Stimulated activated CD8-positive, alpha-beta memory T cell treated with anti-CD3 and anti-CD28 coated beads, Interleukin-7, amount 100 ng/mL, for 4 hours (primary cell): ENCODE data around the gene EFCAB6.

Experiments
- DNase-seq, 2 donors: peaks; one replicate each; pipeline ENCODE4 v3.0.0-alpha.2; 2020; ENCODE audit warnings: low read depth in 2 of 2

Gene EFCAB6

GRCh38 chr22:43812890-43813289, 785 bp upstream of the EFCAB6 start:
- no peak for DNase-seq

- DNase-seq, result no peak
Measured at GRCh38 chr22:43811777-43812148, 342 bp downstream of the EFCAB6 start.

DNA sequence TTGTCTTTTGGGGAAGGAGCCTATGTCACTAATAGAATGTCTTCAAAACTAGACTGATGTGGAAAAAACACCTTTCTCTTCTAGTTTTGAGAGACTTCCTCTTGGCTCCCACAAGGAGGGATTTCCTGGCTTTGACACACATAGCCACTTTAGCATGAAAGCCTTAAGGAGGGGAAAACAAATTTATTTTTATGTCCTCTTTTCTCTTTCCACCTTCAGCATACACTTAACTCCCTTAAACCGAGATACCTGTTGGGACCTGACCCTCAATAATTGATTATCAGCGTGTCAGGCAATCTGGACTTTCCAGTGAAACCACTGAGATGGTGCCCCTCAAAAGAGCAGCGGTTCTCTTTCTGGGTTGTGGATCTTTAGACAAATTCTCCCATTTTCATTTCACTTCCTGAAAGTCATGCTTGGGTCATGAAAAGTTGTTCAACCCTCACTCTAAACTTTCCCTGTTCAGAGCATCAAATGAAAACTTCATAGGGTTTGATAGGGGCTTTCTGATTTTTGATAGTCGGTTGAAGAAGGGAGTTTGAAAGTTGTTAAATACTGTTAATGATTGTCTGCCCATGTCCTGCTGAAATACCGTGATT, 9.1 kb downstream of the EFCAB6 start:
- no peak for DNase-seq

DNA sequence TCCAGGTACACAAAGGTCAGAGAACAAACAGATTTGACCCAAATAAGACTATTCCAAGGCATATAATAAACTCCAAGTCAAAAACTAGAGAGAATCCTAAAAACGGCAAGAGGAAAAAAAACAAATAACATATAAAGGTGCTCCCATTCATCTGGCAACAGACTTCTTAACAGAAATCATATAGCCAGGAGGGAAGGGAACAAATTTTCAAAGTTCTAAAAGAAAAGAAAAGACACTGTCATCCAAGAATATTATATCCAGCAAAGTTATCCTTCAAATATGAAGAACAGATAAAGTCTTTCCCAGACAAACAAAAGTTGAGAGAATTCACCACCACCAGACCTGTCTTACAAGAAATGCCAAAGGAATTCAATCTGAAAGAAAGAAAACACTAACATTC, 11.1 kb downstream of the EFCAB6 start:
- DNase-seq, result no peak

- no peak for DNase-seq
Measured at GRCh38 chr22:43798492-43798891, 13.6 kb downstream of the EFCAB6 start.

- DNase-seq, result no peak
Measured at GRCh38 chr22:43796567-43796966, 15.5 kb downstream of the EFCAB6 start.

DNA sequence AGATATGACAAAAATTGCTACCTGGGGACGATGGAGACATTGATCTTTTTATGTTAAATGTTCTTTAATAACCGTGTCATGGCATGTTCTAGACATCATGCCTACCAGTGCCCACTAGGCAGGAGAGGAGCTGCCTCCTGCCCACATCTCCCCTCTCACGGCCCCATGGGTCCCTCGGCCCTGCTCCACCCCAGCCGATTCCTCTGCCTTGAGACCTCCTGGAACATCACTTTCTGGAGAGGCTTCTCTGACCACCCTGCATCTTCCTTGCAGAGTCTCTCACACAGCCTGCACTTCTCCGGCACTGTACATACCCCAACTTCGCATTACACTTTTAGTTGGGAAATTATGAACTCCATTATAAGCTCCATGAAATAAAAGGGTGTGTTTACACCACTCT, 16.8 kb downstream of the EFCAB6 start:
- DNase-seq, result no peak

DNA sequence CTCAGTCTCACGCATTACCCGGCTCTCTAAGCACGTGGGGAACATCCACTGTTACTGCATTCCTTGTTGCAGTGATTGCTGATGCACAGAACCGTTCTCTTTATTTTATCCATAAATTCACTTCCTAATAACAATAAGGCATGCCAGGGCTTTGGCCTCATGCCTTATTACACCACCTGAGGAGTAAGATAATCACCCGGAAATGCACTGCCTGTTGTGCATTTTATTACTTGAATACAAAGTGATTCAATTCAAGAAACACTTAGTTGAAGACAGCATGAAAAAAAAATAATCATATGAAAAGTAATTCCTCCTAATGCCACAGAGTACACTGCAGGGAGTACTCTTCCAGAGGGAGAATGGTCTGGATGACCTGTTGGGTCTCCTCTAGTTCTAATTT, 19.2 kb downstream of the EFCAB6 start:
- no peak for DNase-seq

- DNase-seq, result no peak
Measured at GRCh38 chr22:43789452-43789851, 22.7 kb downstream of the EFCAB6 start.

- no peak for DNase-seq
Measured at GRCh38 chr22:43783777-43784176, 28.3 kb downstream of the EFCAB6 start.

- no peak for DNase-seq
Measured at GRCh38 chr22:43782448-43782847, 29.7 kb downstream of the EFCAB6 start.

DNA sequence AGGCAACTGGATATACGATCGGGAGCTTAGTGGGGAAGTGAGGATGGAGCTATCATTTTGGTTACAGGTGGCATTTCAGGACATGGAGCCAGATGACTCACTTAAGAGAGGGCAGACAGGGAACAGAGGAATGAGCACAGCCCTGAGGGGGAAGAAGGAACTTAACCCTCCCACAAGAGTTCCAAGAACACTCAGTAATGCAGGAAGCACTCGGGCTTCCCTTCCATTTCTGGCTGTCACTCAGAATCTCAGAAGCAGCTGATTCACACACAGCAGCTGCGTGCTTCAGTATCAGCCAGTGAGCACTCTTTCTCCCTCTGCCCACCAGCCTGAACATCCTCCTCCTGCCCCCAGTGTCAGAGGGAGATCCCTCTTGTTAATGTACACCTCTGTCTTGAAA, 34.8 kb downstream of the EFCAB6 start:
- DNase-seq, result no peak

DNA sequence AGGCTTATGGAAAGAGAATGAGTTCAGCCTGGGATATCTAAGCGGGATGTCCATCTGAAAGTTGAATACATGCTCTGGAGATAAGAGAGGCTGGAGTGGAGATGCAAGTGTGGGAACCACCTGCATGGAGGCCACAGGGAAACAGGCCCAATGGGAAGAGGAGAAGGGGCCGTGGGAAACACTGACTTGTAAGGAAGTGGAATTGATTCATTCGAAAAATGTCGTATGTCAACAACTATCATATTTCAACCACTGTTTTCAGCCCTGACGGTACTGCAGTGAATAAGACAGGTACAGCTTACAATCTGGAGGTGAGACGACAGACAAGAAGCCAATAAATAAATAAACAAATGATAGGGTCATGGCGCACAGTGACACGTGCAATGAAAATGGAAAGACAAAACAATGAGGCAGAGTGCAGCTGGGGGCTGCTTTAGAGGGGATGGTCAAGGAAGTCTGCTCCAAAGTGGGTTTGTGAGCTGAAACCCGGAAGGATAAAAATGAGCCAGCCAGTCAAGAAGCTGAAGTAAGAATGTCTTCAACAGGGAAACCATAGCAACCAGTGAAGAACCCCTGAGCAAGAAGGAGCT, 35.9 kb downstream of the EFCAB6 start:
- DNase-seq, result no peak

DNA sequence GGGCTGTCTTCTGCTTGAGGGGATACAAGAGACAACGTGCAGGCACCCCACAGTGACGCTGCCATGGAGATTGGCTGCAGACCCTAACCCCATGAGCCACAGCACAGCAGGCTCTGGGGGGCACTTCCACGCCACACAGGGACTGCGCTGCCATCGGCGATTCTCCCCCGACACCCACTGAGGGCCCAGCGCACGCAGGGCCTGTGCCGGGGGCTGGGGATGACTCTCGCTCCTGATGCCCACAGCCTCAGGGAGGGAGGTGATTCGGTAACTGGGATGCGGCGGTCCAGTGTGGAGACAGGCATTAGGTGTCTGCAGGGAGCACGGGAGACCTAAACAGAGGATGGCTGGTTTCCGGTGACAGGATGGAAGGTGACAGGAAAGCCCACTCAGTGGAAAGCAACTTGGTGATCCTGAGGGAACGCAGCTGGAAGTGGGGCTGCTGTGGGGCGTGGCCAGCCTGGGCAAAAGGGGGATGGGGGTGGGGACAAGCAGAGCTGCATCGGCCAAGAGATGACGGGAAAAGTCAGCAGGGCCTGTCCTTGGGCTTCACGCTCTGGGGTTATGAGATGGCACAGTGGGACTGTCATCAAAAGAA, 37.7 kb downstream of the EFCAB6 start:
- no peak for DNase-seq

- no peak for DNase-seq
Measured at GRCh38 chr22:43772831-43773230, 39.3 kb downstream of the EFCAB6 start.

GRCh38 chr22:43755452-43755851, 56.7 kb downstream of the EFCAB6 start:
- DNase-seq, result no peak

DNA sequence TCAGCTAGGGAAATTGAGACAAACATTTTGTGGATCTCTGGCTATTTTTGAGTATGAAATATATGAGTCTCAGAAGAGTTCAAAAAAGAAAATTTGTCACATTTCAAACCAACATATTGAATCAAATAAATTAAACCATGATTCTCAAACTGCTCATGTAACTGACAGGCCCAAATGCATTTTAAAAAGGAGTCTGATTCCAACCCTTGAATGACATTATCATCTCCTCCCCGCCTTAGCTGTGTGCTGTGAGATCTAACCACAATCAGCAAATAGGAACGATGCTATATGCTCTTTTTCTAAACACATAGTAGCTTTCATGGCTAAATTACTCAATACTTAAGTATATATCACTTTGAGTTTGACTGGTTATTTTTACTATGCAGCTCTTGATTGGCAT, 57.1 kb downstream of the EFCAB6 start:
- no peak for DNase-seq

DNA sequence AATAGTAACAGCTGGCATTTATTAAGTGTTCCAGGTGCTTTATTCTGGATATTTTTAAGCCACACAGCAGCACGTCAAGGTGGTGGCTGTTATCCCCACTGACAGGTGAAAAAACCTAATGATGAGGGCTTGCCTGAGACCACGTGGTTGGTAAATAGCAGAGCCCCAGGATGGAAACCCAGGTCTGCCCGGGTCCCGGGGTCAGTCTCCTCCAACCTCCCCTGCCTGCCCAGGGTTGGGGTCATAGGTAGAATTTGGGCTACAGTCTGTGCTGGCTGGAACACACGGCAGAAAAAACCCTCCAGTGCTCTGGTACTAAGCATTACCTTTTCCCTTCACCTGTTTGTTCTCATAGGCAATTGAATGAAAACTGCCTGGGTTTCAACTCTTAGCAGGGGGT, 57.9 kb downstream of the EFCAB6 start:
- no peak for DNase-seq

GRCh38 chr22:43753688-43754087, 58.4 kb downstream of the EFCAB6 start:
- no peak for DNase-seq

DNA sequence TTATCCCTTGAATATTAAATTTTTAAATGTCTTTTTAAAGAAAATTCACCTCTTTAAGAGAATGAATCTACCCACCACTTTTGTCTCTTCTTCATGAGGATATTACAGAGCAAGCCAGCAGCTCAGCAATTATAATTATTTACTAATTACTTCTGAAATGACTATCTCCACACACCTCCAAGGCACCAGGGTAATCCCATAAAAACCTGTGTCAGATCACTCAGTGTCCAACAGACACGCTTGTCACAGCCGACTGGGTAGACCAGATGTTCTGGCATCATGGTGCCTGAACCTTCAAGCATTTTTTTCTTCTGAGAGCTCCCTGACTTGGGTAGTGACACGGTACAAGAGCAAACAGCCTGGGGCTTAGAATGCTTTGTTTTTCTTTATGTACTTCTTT, 61.4 kb downstream of the EFCAB6 start:
- no peak for DNase-seq

DNA sequence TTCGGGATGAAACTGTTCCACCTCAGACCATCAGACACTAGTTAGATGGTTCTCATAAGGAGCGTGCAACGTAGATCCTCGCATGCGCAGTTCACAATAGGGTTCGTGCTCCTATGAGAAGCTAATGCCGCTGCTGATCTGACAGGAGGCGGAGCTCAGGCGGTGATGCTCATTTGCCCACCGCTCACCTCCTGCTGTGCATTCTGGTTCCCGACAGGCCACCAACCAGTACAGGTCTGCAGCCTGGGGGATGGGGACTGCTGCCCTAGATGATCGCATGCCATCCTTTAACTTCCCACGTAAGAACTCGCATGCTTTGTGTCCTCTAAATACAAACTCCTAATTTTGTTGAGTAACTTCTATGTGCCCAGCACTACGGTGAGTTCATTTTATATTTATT, 62.6 kb downstream of the EFCAB6 start:
- no peak for DNase-seq

DNA sequence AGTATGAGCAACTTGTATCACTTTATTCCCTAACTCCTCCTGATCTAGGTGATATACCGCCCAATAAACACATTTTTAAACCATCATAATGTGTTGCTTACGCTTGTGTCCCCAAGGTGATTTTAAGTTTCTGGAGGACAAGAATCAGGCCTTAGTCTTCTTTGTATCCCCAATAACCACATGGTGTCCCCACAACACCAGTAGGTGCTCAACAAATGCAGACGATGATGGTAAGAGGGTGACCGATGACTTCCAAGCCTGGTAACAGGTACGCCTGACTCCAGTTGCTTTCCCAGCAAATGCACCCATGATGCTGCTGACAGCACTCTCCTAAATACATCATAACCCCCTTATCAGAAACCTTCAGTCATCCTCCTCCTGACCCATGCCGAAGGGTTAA, 64.2 kb downstream of the EFCAB6 start:
- no peak for DNase-seq

DNA sequence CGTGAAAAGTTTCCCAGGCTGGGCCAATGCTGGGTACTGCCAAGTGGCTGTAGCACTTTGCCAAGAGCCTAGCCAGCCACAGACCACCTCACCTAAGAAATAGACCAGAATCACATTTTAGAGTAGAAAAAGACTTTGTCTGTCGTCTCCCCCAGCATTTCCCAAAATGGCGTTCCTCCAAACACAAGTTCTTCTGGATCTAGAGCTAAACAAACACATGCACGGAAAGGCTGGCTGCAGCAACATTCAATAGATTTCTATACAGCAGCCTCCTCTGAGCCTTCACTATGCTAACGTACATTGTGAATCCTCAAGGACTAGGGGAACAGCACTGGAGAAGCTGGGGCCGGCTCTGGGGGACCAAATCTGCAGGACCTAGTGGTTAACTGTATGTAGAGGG, 65.0 kb downstream of the EFCAB6 start:
- DNase-seq, result no peak
